ENCODE data around the gene HDDC2.

The HDDC2 gene

GRCh38 chr6:125304970-125305660 lies 3.3 kb upstream of the HDDC2 start:
- Histone ChIP-seq H3K27ac (ENCODE audit: low read length) (no peak overlapping the region), H3K4me1 (ENCODE audit: control insufficient read depth in 1 of 2, insufficient read depth in 2 of 2, low read length in 2 of 2) (peaks cover 9% of the 10 kb centered on the region in 2 donors), H3K9me3 (ENCODE audit: control insufficient read depth in 1 of 2, low read length in 2 of 2) (no peaks in the 10 kb centered on the region), H3K27me3 (ENCODE audit: low read depth, low read length) (no peaks in the 10 kb centered on the region), H3K36me3 (ENCODE audit: control insufficient read depth in 1 of 2, insufficient read depth in 2 of 2, low read length in 2 of 2) (no peaks in the 10 kb centered on the region), H3K4me3 (ENCODE audit: low read depth in 1 of 2, low read length in 2 of 2) (no peak overlapping the region)

- no peak overlapping the region for H3K27ac ChIP-seq (ENCODE audit: low read length)
Observed at GRCh38 chr6:125303512-125303854, 1.7 kb upstream of the HDDC2 start.

GRCh38 chr6:125302840-125303511 lies 1.2 kb upstream of the HDDC2 start:
- no peaks in the 10 kb centered on the region for H3K9me3 ChIP-seq (ENCODE audit: control insufficient read depth in 1 of 2, low read length in 2 of 2)
- no peaks in the 10 kb centered on the region for H3K27me3 ChIP-seq (ENCODE audit: low read depth, low read length)
- no peak overlapping the region for H3K4me3 ChIP-seq (ENCODE audit: low read depth in 1 of 2, low read length in 2 of 2)
- peaks cover 15% of the 10 kb centered on the region in 2 donors for H3K4me1 ChIP-seq (ENCODE audit: control insufficient read depth in 1 of 2, insufficient read depth in 2 of 2, low read length in 2 of 2)
- peaks cover 0 to 5% of the 10 kb centered on the region in 2 donors for H3K36me3 ChIP-seq (ENCODE audit: control insufficient read depth in 1 of 2, insufficient read depth in 2 of 2, low read length in 2 of 2)
- no peak overlapping the region for H3K27ac ChIP-seq (ENCODE audit: low read length)

More at GRCh38 chr6:125303512-125303854, 1.7 kb upstream of the HDDC2 start:
- H3K4me1 ChIP-seq (ENCODE audit: control insufficient read depth in 1 of 2, insufficient read depth in 2 of 2, low read length in 2 of 2) = peaks cover 15% of the 10 kb centered on the region in 2 donors
- H3K4me3 ChIP-seq (ENCODE audit: low read depth in 1 of 2, low read length in 2 of 2) = no peak overlapping the region
- H3K9me3 ChIP-seq (ENCODE audit: control insufficient read depth in 1 of 2, low read length in 2 of 2) = no peaks in the 10 kb centered on the region
- no peaks in the 10 kb centered on the region for H3K27me3 ChIP-seq (ENCODE audit: low read depth, low read length)
- H3K36me3 ChIP-seq (ENCODE audit: control insufficient read depth in 1 of 2, insufficient read depth in 2 of 2, low read length in 2 of 2) = peaks cover 0 to 1% of the 10 kb centered on the region in 2 donors

GRCh38 chr6:125300992-125301434 lies 754 bp downstream of the HDDC2 start:
- no peaks in the 10 kb centered on the region for H3K27me3 ChIP-seq (ENCODE audit: low read depth, low read length)
- H3K4me3 ChIP-seq (ENCODE audit: low read depth in 1 of 2, low read length in 2 of 2) = peak overlapping the region; percentile 75 to 77
- H3K4me1 ChIP-seq (ENCODE audit: control insufficient read depth in 1 of 2, insufficient read depth in 2 of 2, low read length in 2 of 2) = peaks cover 15% of the 10 kb centered on the region in 2 donors
- no peaks in the 10 kb centered on the region for H3K9me3 ChIP-seq (ENCODE audit: control insufficient read depth in 1 of 2, low read length in 2 of 2)
- H3K27ac ChIP-seq (ENCODE audit: low read length) = peak overlapping the region; percentile 64
- peaks cover 16 to 23% of the 10 kb centered on the region in 2 donors for H3K36me3 ChIP-seq (ENCODE audit: control insufficient read depth in 1 of 2, insufficient read depth in 2 of 2, low read length in 2 of 2)

- Histone ChIP-seq H3K36me3 (ENCODE audit: control insufficient read depth in 1 of 2, insufficient read depth in 2 of 2, low read length in 2 of 2) (peaks cover 16 to 23% of the 10 kb centered on the region in 2 donors), H3K27me3 (ENCODE audit: low read depth, low read length) (no peaks in the 10 kb centered on the region), H3K9me3 (ENCODE audit: control insufficient read depth in 1 of 2, low read length in 2 of 2) (no peaks in the 10 kb centered on the region), H3K27ac (ENCODE audit: low read length) (no peak overlapping the region), H3K4me1 (ENCODE audit: control insufficient read depth in 1 of 2, insufficient read depth in 2 of 2, low read length in 2 of 2) (peaks cover 15% of the 10 kb centered on the region in 2 donors), H3K4me3 (ENCODE audit: low read depth in 1 of 2, low read length in 2 of 2) (no peak overlapping the region)
Observed at GRCh38 chr6:125299257-125299656, 2.5 kb downstream of the HDDC2 start.

- peaks cover 15% of the 10 kb centered on the region in 2 donors for H3K4me1 ChIP-seq (ENCODE audit: control insufficient read depth in 1 of 2, insufficient read depth in 2 of 2, low read length in 2 of 2)
- no peak overlapping the region for H3K27ac ChIP-seq (ENCODE audit: low read length)
Observed at GRCh38 chr6:125296471-125296870, 5.3 kb downstream of the HDDC2 start.

GRCh38 chr6:125294925-125295324 lies 6.8 kb downstream of the HDDC2 start:
- H3K36me3 ChIP-seq (ENCODE audit: control insufficient read depth in 1 of 2, insufficient read depth in 2 of 2, low read length in 2 of 2) = peaks cover 38 to 45% of the 10 kb centered on the region in 2 donors
- no peak overlapping the region for H3K4me3 ChIP-seq (ENCODE audit: low read depth in 1 of 2, low read length in 2 of 2)
- peaks cover 4% of the 10 kb centered on the region in 2 donors for H3K4me1 ChIP-seq (ENCODE audit: control insufficient read depth in 1 of 2, insufficient read depth in 2 of 2, low read length in 2 of 2)
- no peaks in the 10 kb centered on the region for H3K9me3 ChIP-seq (ENCODE audit: control insufficient read depth in 1 of 2, low read length in 2 of 2)
- no peaks in the 10 kb centered on the region for H3K27me3 ChIP-seq (ENCODE audit: low read depth, low read length)
- no peak overlapping the region for H3K27ac ChIP-seq (ENCODE audit: low read length)

More at GRCh38 chr6:125296471-125296870, 5.3 kb downstream of the HDDC2 start:
- no peaks in the 10 kb centered on the region for H3K27me3 ChIP-seq (ENCODE audit: low read depth, low read length)
- peaks cover 33 to 37% of the 10 kb centered on the region in 2 donors for H3K36me3 ChIP-seq (ENCODE audit: control insufficient read depth in 1 of 2, insufficient read depth in 2 of 2, low read length in 2 of 2)
- H3K4me3 ChIP-seq (ENCODE audit: low read depth in 1 of 2, low read length in 2 of 2) = no peak overlapping the region
- H3K9me3 ChIP-seq (ENCODE audit: control insufficient read depth in 1 of 2, low read length in 2 of 2) = no peaks in the 10 kb centered on the region

- Histone ChIP-seq H3K4me1 (ENCODE audit: control insufficient read depth in 1 of 2, insufficient read depth in 2 of 2, low read length in 2 of 2) (no peaks in the 10 kb centered on the region), H3K36me3 (ENCODE audit: control insufficient read depth in 1 of 2, insufficient read depth in 2 of 2, low read length in 2 of 2) (peaks cover 38 to 45% of the 10 kb centered on the region in 2 donors), H3K27me3 (ENCODE audit: low read depth, low read length) (no peaks in the 10 kb centered on the region), H3K9me3 (ENCODE audit: control insufficient read depth in 1 of 2, low read length in 2 of 2) (no peaks in the 10 kb centered on the region), H3K27ac (ENCODE audit: low read length) (no peak overlapping the region), H3K4me3 (ENCODE audit: low read depth in 1 of 2, low read length in 2 of 2) (no peak overlapping the region)
Observed at GRCh38 chr6:125294036-125294435, 7.7 kb downstream of the HDDC2 start.

GRCh38 chr6:125293587-125293986 lies 8.2 kb downstream of the HDDC2 start:
- Histone ChIP-seq H3K9me3 (ENCODE audit: control insufficient read depth in 1 of 2, low read length in 2 of 2) (no peaks in the 10 kb centered on the region), H3K4me3 (ENCODE audit: low read depth in 1 of 2, low read length in 2 of 2) (no peak overlapping the region), H3K4me1 (ENCODE audit: control insufficient read depth in 1 of 2, insufficient read depth in 2 of 2, low read length in 2 of 2) (no peaks in the 10 kb centered on the region), H3K27me3 (ENCODE audit: low read depth, low read length) (no peaks in the 10 kb centered on the region), H3K36me3 (ENCODE audit: control insufficient read depth in 1 of 2, insufficient read depth in 2 of 2, low read length in 2 of 2) (peaks cover 38 to 44% of the 10 kb centered on the region in 2 donors), H3K27ac (ENCODE audit: low read length) (no peak overlapping the region)

- no peaks in the 10 kb centered on the region for H3K27me3 ChIP-seq (ENCODE audit: low read depth, low read length)
- H3K4me1 ChIP-seq (ENCODE audit: control insufficient read depth in 1 of 2, insufficient read depth in 2 of 2, low read length in 2 of 2) = no peaks in the 10 kb centered on the region
- H3K36me3 ChIP-seq (ENCODE audit: control insufficient read depth in 1 of 2, insufficient read depth in 2 of 2, low read length in 2 of 2) = peaks cover 28 to 45% of the 10 kb centered on the region in 2 donors
- no peak overlapping the region for H3K27ac ChIP-seq (ENCODE audit: low read length)
- no peak overlapping the region for H3K4me3 ChIP-seq (ENCODE audit: low read depth in 1 of 2, low read length in 2 of 2)
- H3K9me3 ChIP-seq (ENCODE audit: control insufficient read depth in 1 of 2, low read length in 2 of 2) = peaks cover 0 to 5% of the 10 kb centered on the region in 2 donors
Observed at GRCh38 chr6:125287718-125288117, 14.0 kb downstream of the HDDC2 start.

GRCh38 chr6:125285936-125286335 lies 15.8 kb downstream of the HDDC2 start:
- Histone ChIP-seq H3K36me3 (ENCODE audit: control insufficient read depth in 1 of 2, insufficient read depth in 2 of 2, low read length in 2 of 2) (peaks cover 15 to 29% of the 10 kb centered on the region in 2 donors), H3K27me3 (ENCODE audit: low read depth, low read length) (no peaks in the 10 kb centered on the region), H3K4me3 (ENCODE audit: low read depth in 1 of 2, low read length in 2 of 2) (no peak overlapping the region), H3K27ac (ENCODE audit: low read length) (no peak overlapping the region), H3K4me1 (ENCODE audit: control insufficient read depth in 1 of 2, insufficient read depth in 2 of 2, low read length in 2 of 2) (no peaks in the 10 kb centered on the region), H3K9me3 (ENCODE audit: control insufficient read depth in 1 of 2, low read length in 2 of 2) (peaks cover 0 to 5% of the 10 kb centered on the region in 2 donors)
